Breast epithelium (tissue), 3 donors: ENCODE data around the gene HECTD1.
"Not testable (repeated sequence)": the region's sequence is repeated elsewhere in the genome, so short reads cannot be mapped to it uniquely, and the experiment has no call there.

Experiments
- POLR2AphosphoS5 ChIP-seq, 3 donors: sonication (generic); formaldehyde crosslinking; IDR thresholded peaks; one replicate each; pipeline ENCODE4 v1.6.1; 2017; ENCODE audit warnings: antibody characterized with exemption in 3 of 3
- TF ChIP-seq, protein P1 (sequence below), 3 donors: fragments of 450-650 bp; IDR thresholded peaks; one replicate each; pipeline ENCODE4 v1.5.1; 2016 to 2017; ENCODE audit warnings: antibody characterized with exemption in 3 of 3, mild to moderate bottlenecking in 3 of 3, moderate library complexity in 3 of 3

DNA sequence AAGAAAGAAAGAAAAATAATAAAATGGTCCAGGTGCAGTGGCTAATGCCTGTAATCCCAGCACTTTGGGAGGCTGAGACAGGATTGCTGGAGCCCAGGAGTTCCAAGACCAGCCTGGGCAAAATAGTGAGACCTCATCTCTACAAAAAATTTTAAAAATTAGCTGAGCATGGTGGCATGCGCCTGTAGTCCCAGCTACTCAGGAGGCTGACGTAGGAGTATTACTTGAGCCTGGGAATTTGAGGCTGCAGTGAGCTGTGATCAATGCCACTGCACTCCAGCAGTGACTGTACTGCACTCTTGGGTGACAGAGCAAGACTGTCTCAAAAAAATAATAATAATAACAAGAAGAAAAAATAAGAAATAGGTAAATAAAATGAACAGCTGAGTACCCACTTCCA is 23.7 kb upstream of the HECTD1 start:
- TF ChIP-seq, protein P1, sequence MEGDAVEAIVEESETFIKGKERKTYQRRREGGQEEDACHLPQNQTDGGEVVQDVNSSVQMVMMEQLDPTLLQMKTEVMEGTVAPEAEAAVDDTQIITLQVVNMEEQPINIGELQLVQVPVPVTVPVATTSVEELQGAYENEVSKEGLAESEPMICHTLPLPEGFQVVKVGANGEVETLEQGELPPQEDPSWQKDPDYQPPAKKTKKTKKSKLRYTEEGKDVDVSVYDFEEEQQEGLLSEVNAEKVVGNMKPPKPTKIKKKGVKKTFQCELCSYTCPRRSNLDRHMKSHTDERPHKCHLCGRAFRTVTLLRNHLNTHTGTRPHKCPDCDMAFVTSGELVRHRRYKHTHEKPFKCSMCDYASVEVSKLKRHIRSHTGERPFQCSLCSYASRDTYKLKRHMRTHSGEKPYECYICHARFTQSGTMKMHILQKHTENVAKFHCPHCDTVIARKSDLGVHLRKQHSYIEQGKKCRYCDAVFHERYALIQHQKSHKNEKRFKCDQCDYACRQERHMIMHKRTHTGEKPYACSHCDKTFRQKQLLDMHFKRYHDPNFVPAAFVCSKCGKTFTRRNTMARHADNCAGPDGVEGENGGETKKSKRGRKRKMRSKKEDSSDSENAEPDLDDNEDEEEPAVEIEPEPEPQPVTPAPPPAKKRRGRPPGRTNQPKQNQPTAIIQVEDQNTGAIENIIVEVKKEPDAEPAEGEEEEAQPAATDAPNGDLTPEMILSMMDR (IDR thresholded peaks at IDR 0.05): not testable (repeated sequence)
- TF ChIP-seq POLR2AphosphoS5 (IDR thresholded peaks at IDR 0.05): not testable (repeated sequence)
